HEK293 (cell line): ENCODE data around the gene SLC36A1.

ENCODE experiments used
- CTCF ChIA-PET: fragments of 350-600 bp; formaldehyde crosslinking; extraction: SDS; loops from one replicate; lab custom pipeline; 2021; ENCODE audit warnings: antibody characterized with exemption; lab: Yijun Ruan, JAX
- POLR2A ChIA-PET: fragments of 300-600 bp; formaldehyde crosslinking; extraction: SDS; loops from one replicate; lab custom pipeline; 2020; ENCODE audit warnings: antibody characterized with exemption, inconsistent platforms; lab: Yijun Ruan, JAX
- H3K27ac ChIP-seq: fragments of 200-500 bp; sonication (Bioruptor generic); 2 replicates; pipeline ENCODE4 v1.5.1; 2014; ENCODE audit warnings: low read depth, low read length, control low read depth, inconsistent platforms; ENCODE audit errors: extremely low read depth
- H3K36me3 ChIP-seq, 2 experiments: fragments of 200-500 bp in 1 of 2; sonication (Bioruptor generic) in 1 of 2; 1 replicate in 1 of 2; 2 replicates in 1 of 2; pipeline ENCODE4 v1.5.1; 2014 to 2017; ENCODE audit warnings: inconsistent platforms in 2 of 2, low read length in 2 of 2; ENCODE audit not compliant: control insufficient read depth in 2 of 2, insufficient read depth in 1 of 2
- H3K4me1 ChIP-seq: fragments of 200-500 bp; sonication (Bioruptor generic); 2 replicates; pipeline ENCODE4 v1.5.1; 2014; ENCODE audit warnings: mild to moderate bottlenecking, low read length, inconsistent platforms; ENCODE audit not compliant: control insufficient read depth, insufficient read depth
- H3K4me3 ChIP-seq: 2 replicates; pipeline ENCODE4 v1.5.1; 2011; ENCODE audit warnings: low read depth, mild to moderate bottlenecking, control low read depth, low read length, moderate library complexity
- H3K9me3 ChIP-seq: fragments of 200-500 bp; sonication (Bioruptor generic); 2 replicates; pipeline ENCODE4 v1.5.1; 2014; ENCODE audit warnings: low read depth, low read length, inconsistent platforms; ENCODE audit not compliant: control insufficient read depth, insufficient read depth
- KLF16 ChIP-seq: fragments of 450-650 bp; formaldehyde crosslinking; IDR thresholded peaks from 2 replicates; pipeline ENCODE4 v1.5.1; 2017; ENCODE audit warnings: missing biosample characterization, missing genetic modification characterization
- KLF7 ChIP-seq: fragments of 450-650 bp; formaldehyde crosslinking; IDR thresholded peaks from 2 replicates; pipeline ENCODE4 v1.5.1; 2016; ENCODE audit warnings: missing biosample characterization, missing genetic modification characterization, borderline replicate concordance
- MEIS1 ChIP-seq: sonication (generic); formaldehyde crosslinking; IDR thresholded peaks from 2 replicates; pipeline ENCODE4 v1.8.1; 2022; ENCODE audit warnings: missing genetic modification reagents, mild to moderate bottlenecking, borderline replicate concordance
- SCRT1 ChIP-seq: fragments of 450-650 bp; formaldehyde crosslinking; IDR thresholded peaks from 2 replicates; pipeline ENCODE4 v1.5.1; 2016; ENCODE audit warnings: missing biosample characterization, missing genetic modification characterization, borderline replicate concordance
- SETDB1 ChIP-seq: IDR thresholded peaks from one replicate; pipeline ENCODE4 v1.6.1; 2017; ENCODE audit warnings: mild to moderate bottlenecking, low read length, moderate library complexity, mixed read lengths; ENCODE audit not compliant: insufficient read length
- ZBTB8A ChIP-seq: fragments of 450-650 bp; formaldehyde crosslinking; IDR thresholded peaks from 2 replicates; pipeline ENCODE4 v1.5.1; 2016; ENCODE audit warnings: missing biosample characterization, missing genetic modification characterization
- ZNF146 ChIP-seq: fragments of 450-650 bp; formaldehyde crosslinking; IDR thresholded peaks from 2 replicates; pipeline ENCODE4 v1.5.1; 2016; ENCODE audit warnings: missing biosample characterization, missing genetic modification characterization
- ZNF274 ChIP-seq, 2 experiments: fragments of 200-500 bp in 1 of 2; fragments of 450-650 bp in 1 of 2; sonication (Bioruptor generic) in 1 of 2; formaldehyde crosslinking in 1 of 2; IDR thresholded peaks; 2 replicates each; pipeline versions ENCODE4 v1.5.1 to v1.6.1; 2014 to 2016; ENCODE audit warnings: borderline replicate concordance in 1 of 2, inconsistent platforms in 1 of 2, low read length in 1 of 2, missing biosample characterization in 1 of 2, missing genetic modification characterization in 1 of 2
- ZNF324 ChIP-seq: fragments of 450-650 bp; formaldehyde crosslinking; IDR thresholded peaks from 2 replicates; pipeline ENCODE4 v1.5.1; 2016; ENCODE audit warnings: missing biosample characterization, missing genetic modification characterization
- ZNF501 ChIP-seq: fragments of 450-650 bp; formaldehyde crosslinking; IDR thresholded peaks from 2 replicates; pipeline ENCODE4 v1.5.1; 2016; ENCODE audit warnings: missing biosample characterization, missing genetic modification characterization
- ZNF529 ChIP-seq: fragments of 450-650 bp; formaldehyde crosslinking; IDR thresholded peaks from 2 replicates; pipeline ENCODE4 v1.5.1; 2017; ENCODE audit warnings: missing genetic modification characterization, missing biosample characterization; ENCODE audit not compliant: insufficient replicate concordance
- ZNF571 ChIP-seq: fragments of 450-650 bp; formaldehyde crosslinking; IDR thresholded peaks from 2 replicates; pipeline ENCODE4 v1.5.0; 2017; ENCODE audit warnings: missing biosample characterization, missing genetic modification characterization
- ZNF610 ChIP-seq: fragments of 450-650 bp; formaldehyde crosslinking; IDR thresholded peaks from 2 replicates; pipeline ENCODE4 v1.5.1; 2016; ENCODE audit warnings: missing biosample characterization, missing genetic modification characterization, borderline replicate concordance
- ZNF707 ChIP-seq: fragments of 450-650 bp; formaldehyde crosslinking; IDR thresholded peaks from 2 replicates; pipeline ENCODE4 v1.5.1; 2016; ENCODE audit warnings: missing biosample characterization, missing genetic modification characterization
- ZNF791 ChIP-seq: fragments of 450-650 bp; formaldehyde crosslinking; IDR thresholded peaks from 2 replicates; pipeline ENCODE4 v1.5.1; 2016; ENCODE audit warnings: missing biosample characterization, missing genetic modification characterization
- TF ChIP-seq, protein P1 (sequence below): fragments of 450-650 bp; formaldehyde crosslinking; IDR thresholded peaks from 2 replicates; pipeline ENCODE4 v1.5.1; 2016; ENCODE audit warnings: missing biosample characterization, missing genetic modification characterization
- TF ChIP-seq, protein P2 (sequence below): fragments of 450-650 bp; formaldehyde crosslinking; IDR thresholded peaks from 2 replicates; pipeline ENCODE4 v1.5.1; 2016; ENCODE audit warnings: missing biosample characterization, missing genetic modification characterization, low read depth
- TF ChIP-seq, protein P3 (sequence below): fragments of 450-650 bp; formaldehyde crosslinking; IDR thresholded peaks from 2 replicates; pipeline ENCODE4 v1.5.1; 2016; ENCODE audit warnings: missing biosample characterization, missing genetic modification characterization
- TF ChIP-seq, protein P4 (sequence below): fragments of 450-650 bp; formaldehyde crosslinking; IDR thresholded peaks from 2 replicates; pipeline ENCODE4 v1.5.1; 2016; ENCODE audit warnings: missing biosample characterization, missing genetic modification characterization
- TF ChIP-seq, protein P5 (sequence below): fragments of 450-650 bp; formaldehyde crosslinking; IDR thresholded peaks from 2 replicates; pipeline ENCODE4; 2016; ENCODE audit warnings: missing biosample characterization, missing genetic modification characterization

Gene SLC36A1

DNA sequence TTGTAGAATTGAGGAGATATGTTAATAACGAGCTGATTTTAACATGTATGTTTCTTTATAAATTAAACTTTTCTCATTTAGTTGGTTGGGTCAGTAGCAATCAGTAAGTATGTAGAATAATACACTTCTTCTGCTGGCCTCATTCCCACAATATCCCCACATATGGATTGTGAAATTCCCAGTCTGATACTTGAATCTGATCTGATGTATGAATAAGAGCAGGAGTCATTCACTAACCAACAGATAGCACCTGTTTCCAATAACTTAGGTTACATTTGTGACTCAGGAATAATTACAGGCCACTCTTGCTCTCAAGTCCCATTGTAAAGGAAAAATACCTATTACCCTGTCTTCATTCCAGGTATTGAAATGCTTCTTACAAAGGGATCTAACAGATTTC is 23.9 kb downstream of the SLC36A1 start:
- Histone ChIP-seq H3K9me3 (no peaks in the 10 kb centered on the region), H3K36me3 (peaks cover 6 to 32% of the 10 kb centered on the region in 2 experiments; a peak in 2 of 3 replicates), H3K4me1 (no peaks in the 10 kb centered on the region), H3K27ac (no peak overlapping the region), H3K4me3 (no peak overlapping the region)
- ChIA-PET CTCF (no interaction called here), POLR2A (no interaction called here)
- TF ChIP-seq SCRT1 (no peak), ZNF707 (no peak)
- TF ChIP-seq, protein P1, sequence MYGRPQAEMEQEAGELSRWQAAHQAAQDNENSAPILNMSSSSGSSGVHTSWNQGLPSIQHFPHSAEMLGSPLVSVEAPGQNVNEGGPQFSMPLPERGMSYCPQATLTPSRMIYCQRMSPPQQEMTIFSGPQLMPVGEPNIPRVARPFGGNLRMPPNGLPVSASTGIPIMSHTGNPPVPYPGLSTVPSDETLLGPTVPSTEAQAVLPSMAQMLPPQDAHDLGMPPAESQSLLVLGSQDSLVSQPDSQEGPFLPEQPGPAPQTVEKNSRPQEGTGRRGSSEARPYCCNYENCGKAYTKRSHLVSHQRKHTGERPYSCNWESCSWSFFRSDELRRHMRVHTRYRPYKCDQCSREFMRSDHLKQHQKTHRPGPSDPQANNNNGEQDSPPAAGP (tag by site-specific recombination) = no peak
- TF ChIP-seq, protein P2, sequence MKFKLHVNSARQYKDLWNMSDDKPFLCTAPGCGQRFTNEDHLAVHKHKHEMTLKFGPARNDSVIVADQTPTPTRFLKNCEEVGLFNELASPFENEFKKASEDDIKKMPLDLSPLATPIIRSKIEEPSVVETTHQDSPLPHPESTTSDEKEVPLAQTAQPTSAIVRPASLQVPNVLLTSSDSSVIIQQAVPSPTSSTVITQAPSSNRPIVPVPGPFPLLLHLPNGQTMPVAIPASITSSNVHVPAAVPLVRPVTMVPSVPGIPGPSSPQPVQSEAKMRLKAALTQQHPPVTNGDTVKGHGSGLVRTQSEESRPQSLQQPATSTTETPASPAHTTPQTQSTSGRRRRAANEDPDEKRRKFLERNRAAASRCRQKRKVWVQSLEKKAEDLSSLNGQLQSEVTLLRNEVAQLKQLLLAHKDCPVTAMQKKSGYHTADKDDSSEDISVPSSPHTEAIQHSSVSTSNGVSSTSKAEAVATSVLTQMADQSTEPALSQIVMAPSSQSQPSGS (tag by site-specific recombination) = no peak

DNA sequence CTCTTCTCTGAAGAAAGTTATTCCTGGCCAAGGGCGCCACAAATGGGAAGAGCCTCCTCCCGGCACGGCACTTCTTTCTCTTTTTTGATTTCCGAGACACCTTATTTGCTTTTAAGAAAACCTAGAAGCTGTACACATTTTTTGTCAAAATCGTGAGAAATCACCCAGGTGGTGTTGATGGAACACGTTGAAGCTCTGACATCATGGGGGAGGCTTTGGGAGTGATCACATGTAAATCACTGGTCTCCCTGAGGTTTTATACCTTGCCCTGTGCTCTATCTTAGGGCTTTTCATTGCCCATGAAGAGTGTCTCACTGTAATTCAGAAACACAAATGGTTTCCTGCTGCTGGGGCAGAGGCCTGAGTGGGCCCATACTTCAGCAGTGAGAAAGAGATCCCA is 27.4 kb downstream of the SLC36A1 start:
- no peak overlapping the region for H3K4me3 ChIP-seq
- no peaks in the 10 kb centered on the region for H3K9me3 ChIP-seq
- H3K36me3 ChIP-seq = peaks cover 3 to 31% of the 10 kb centered on the region in 2 experiments
- TF ChIP-seq ZNF501 (no peak), ZNF571 (tag by site-specific recombination) (no peak), ZNF274 (IDR thresholded peaks at IDR 0.05; ENCODE audit: low read length) (no peak), ZNF274 (tag by site-specific recombination; IDR thresholded peaks at IDR 0.05; ENCODE audit: borderline replicate concordance) (no peak), ZNF529 (no peak), SETDB1 (no peak), ZNF791 (no peak), MEIS1 (CRISPR knock-in tag) (no peak), ZBTB8A (tag by site-specific recombination) (no peak), ZNF324 (tag by site-specific recombination) (no peak), ZNF610 (tag by site-specific recombination) (no peak), ZNF146 (no peak), KLF16 (tag by site-specific recombination) (no peak), KLF7 (no peak)
- TF ChIP-seq, protein P3, sequence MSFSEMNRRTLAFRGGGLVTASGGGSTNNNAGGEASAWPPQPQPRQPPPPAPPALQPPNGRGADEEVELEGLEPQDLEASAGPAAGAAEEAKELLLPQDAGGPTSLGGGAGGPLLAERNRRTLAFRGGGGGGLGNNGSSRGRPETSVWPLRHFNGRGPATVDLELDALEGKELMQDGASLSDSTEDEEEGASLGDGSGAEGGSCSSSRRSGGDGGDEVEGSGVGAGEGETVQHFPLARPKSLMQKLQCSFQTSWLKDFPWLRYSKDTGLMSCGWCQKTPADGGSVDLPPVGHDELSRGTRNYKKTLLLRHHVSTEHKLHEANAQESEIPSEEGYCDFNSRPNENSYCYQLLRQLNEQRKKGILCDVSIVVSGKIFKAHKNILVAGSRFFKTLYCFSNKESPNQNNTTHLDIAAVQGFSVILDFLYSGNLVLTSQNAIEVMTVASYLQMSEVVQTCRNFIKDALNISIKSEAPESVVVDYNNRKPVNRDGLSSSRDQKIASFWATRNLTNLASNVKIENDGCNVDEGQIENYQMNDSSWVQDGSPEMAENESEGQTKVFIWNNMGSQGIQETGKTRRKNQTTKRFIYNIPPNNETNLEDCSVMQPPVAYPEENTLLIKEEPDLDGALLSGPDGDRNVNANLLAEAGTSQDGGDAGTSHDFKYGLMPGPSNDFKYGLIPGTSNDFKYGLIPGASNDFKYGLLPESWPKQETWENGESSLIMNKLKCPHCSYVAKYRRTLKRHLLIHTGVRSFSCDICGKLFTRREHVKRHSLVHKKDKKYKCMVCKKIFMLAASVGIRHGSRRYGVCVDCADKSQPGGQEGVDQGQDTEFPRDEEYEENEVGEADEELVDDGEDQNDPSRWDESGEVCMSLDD (tag by site-specific recombination) = no peak
- TF ChIP-seq, protein P4, sequence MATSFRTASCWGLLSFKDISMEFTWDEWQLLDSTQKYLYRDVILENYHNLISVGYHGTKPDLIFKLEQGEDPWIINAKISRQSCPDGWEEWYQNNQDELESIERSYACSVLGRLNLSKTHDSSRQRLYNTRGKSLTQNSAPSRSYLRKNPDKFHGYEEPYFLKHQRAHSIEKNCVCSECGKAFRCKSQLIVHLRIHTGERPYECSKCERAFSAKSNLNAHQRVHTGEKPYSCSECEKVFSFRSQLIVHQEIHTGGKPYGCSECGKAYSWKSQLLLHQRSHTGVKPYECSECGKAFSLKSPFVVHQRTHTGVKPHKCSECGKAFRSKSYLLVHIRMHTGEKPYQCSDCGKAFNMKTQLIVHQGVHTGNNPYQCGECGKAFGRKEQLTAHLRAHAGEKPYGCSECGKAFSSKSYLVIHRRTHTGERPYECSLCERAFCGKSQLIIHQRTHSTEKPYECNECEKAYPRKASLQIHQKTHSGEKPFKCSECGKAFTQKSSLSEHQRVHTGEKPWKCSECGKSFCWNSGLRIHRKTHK (tag by site-specific recombination) = no peak
- TF ChIP-seq, protein P5, sequence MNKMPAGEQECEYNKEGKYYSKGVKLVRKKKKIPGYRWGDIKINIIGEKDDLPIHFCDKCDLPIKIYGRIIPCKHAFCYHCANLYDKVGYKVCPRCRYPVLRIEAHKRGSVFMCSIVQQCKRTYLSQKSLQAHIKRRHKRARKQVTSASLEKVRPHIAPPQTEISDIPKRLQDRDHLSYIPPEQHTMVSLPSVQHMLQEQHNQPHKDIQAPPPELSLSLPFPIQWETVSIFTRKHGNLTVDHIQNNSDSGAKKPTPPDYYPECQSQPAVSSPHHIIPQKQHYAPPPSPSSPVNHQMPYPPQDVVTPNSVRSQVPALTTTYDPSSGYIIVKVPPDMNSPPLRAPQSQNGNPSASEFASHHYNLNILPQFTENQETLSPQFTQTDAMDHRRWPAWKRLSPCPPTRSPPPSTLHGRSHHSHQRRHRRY (tag by site-specific recombination) = no peak
- no peaks in the 10 kb centered on the region for H3K4me1 ChIP-seq
- no peak overlapping the region for H3K27ac ChIP-seq
- ChIA-PET CTCF (interaction anchor here (0.7 to 1.7 kb wide), 4 partner anchors 11 to 27 kb away, joined by 3 to 7 read pairs (median 6); partner anchors contain the start of gene SLC36A1), POLR2A (no interaction called here)
